Stimulated activated CD8-positive, alpha-beta memory T cell treated with anti-CD3 and anti-CD28 coated beads, Interleukin-15, amount 100 ng/mL, for 48 hours (primary cell): ENCODE measurements around the gene CGB8.
"Not testable (repeated sequence)": the region's sequence is repeated elsewhere in the genome, so short reads cannot be mapped to it uniquely, and the experiment has no call there.

Experiments
- DNase-seq, 2 donors: peaks; one replicate each; pipeline ENCODE4 v3.0.0-alpha.2; 2020; ENCODE audit warnings: low read depth in 2 of 2

Gene CGB8

GRCh38 chr19:49049011-49049410, at the start of gene CGB8:
CGB8 (minus strand) TSS chr19:49049111; CDS start chr19:49048739, 372 bp downstream.
- DNase-seq: not testable (repeated sequence)

GRCh38 chr19:49097453-49098288, 48.8 kb upstream of the CGB8 start:
- DNase-seq: peak; percentile 35 to 52

GRCh38 chr19:49094505-49095482, 45.9 kb upstream of the CGB8 start:
- DNase-seq: no peak

GRCh38 chr19:49092686-49093085, 43.8 kb upstream of the CGB8 start:
- DNase-seq: no peak

- DNase-seq: no peak
These were observed 42.6 kb upstream of the CGB8 start for GRCh38 chr19:49091391-49092038.

GRCh38 chr19:49086296-49086695, 37.4 kb upstream of the CGB8 start:
- DNase-seq: no peak

GRCh38 chr19:49085868-49086232, 36.9 kb upstream of the CGB8 start:
- DNase-seq: no peak

- DNase-seq: peak; percentile 99 to 100
These were observed 36.3 kb upstream of the CGB8 start, which contains the start of gene SNRNP70 for GRCh38 chr19:49085020-49085867. SNRNP70 (plus strand) TSS chr19:49085451; CDS start chr19:49086415, 964 bp downstream.

- no peak for DNase-seq
These were observed 35.5 kb upstream of the CGB8 start for GRCh38 chr19:49084206-49085019.

GRCh38 chr19:49081273-49081672, 32.4 kb upstream of the CGB8 start:
- no peak for DNase-seq

- DNase-seq: no peak
These were observed 31.5 kb upstream of the CGB8 start for GRCh38 chr19:49080392-49080791.

- DNase-seq: not testable (repeated sequence)
These were observed 26.0 kb upstream of the CGB8 start for GRCh38 chr19:49074869-49075268.

GRCh38 chr19:49073514-49074378, 24.8 kb upstream of the CGB8 start:
- DNase-seq: no peak

GRCh38 chr19:49071860-49072547, 23.1 kb upstream of the CGB8 start:
- no peak for DNase-seq

- no peak for DNase-seq
These were observed 21.5 kb upstream of the CGB8 start for GRCh38 chr19:49070416-49070815.

- DNase-seq: no peak
These were observed 20.1 kb upstream of the CGB8 start for GRCh38 chr19:49069026-49069425.

- DNase-seq: no peak
These were observed 18.6 kb upstream of the CGB8 start for GRCh38 chr19:49067554-49067953.

GRCh38 chr19:49065905-49066512, 17.1 kb upstream of the CGB8 start:
- no peak for DNase-seq
